Measurements from ENCODE around the gene ISOC2.

ISOC2 gene

GRCh38 chr19:55490478-55491432, 29.3 kb upstream of the ISOC2 start:
- no peak for DNase-seq (ENCODE audit: low spot score)

DNA sequence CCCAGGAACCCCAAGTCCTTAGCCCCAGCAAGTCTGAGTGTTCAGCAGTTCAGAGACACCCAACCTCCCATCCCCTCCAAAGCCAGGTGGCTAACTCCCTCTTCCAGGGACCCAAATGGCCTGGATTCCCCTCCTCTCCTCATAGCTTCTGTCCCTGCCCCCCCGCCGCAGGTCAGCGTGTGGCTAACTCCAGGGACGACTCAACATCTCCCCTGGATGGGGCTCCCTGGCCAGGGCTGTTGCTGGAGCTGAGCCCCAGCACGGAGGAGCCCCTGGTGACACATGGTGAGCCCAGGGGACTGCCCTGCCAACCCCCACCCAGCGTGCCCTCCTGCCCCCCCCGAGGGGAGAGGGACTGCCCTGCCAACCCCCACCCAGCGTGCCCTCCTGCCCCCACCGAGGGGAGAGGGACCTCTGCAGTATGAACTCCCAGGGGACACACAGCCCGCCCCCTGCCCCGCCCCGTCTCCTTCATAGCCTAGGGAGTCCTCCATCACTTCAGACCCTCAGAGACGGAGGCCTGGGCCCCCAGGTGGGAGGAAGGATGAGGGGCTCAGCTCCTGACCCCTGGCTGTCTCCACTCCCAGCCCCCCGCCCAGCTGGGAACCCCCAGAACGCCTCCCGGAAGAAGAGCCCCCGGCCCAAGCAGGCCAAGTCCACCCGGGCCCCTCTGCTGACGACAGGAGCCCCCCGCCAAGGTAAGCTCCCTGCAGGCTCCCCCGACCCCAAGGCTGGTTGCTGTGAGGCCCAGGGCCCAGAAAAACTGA, 28.5 kb upstream of the ISOC2 start:
- no peak for DNase-seq (ENCODE audit: low spot score)

DNA sequence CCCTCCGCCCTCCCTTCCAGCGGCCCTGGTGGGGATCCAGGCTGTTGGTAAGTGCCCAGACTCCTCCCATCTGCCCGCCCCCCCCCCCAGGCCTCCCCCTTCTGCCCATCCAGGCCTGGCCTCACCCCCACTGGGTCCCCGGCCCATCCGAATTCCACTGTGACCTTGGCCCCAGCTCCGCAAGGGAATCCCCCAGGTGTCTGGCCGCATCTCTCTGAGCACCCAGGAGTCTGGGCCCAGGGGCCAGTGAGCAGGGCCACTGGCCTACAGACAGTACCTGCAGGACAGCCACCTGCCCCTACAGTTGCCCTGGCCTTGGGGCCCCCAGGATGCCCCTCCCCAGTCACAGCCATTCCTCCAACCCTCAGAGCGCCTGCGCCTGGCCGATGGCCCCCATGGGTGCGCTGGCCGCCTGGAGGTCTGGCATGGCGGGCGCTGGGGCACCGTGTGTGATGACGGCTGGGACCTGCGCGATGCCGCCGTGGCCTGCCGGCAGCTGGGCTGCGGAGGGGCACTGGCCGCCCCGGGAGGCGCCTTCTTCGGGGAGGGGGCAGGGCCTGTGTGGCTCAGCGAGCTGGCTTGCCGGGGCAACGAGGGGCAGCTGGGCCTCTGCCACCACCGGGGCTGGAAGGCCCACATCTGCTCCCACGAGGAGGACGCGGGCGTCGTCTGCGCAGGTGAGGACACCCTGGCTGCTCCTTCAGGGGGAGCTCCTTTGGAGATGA, 27.7 kb upstream of the ISOC2 start:
- DNase-seq (ENCODE audit: low spot score), result no peak

DNA sequence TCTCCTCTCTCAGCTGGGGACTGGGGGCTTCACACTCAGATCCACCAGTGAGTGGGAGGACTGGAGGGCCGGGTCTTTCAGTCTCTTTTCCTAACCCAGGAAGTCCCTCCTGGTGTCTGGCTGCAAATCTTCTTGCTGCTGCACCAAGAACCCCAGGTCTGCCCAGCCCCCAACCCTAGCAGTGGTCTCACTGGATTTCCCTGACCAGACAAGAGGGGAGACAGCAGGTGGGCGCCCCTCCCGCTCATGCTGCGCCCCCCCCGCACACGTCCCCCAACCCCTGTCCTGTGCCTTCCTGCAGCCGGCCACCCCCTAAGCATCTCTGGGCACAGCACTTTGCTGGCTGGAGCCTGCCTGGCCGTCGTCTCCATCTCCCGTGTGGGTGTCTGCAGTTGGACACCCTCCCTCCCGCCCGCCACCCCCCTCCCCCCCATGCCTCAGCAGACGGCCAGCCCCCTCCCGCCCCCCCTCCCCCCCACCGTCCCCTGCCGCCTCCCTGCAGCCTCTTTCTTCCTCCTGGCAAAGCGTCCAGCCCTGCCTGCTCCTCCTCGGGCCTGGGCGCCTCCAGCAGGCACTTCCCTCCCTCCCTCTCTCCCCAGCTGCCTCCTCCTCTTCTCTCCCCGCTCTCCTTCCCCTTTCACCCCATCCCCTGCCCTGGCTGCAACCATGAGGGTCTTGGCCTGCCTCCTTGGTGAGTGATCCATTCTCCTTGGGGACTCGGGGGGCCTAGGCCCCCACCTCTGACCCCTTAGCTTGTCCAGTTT, 26.7 kb upstream of the ISOC2 start, which contains the start of gene SSC5D:
TSS of gene SSC5D (plus strand) at position 513 of the 764 bp plus-strand sequence. CDS start at position 667, 154 bp downstream.
- no peak for DNase-seq (ENCODE audit: low spot score)

GRCh38 chr19:55486971-55487923, 25.8 kb upstream of the ISOC2 start:
- DNase-seq (ENCODE audit: low spot score), result no peak

DNA sequence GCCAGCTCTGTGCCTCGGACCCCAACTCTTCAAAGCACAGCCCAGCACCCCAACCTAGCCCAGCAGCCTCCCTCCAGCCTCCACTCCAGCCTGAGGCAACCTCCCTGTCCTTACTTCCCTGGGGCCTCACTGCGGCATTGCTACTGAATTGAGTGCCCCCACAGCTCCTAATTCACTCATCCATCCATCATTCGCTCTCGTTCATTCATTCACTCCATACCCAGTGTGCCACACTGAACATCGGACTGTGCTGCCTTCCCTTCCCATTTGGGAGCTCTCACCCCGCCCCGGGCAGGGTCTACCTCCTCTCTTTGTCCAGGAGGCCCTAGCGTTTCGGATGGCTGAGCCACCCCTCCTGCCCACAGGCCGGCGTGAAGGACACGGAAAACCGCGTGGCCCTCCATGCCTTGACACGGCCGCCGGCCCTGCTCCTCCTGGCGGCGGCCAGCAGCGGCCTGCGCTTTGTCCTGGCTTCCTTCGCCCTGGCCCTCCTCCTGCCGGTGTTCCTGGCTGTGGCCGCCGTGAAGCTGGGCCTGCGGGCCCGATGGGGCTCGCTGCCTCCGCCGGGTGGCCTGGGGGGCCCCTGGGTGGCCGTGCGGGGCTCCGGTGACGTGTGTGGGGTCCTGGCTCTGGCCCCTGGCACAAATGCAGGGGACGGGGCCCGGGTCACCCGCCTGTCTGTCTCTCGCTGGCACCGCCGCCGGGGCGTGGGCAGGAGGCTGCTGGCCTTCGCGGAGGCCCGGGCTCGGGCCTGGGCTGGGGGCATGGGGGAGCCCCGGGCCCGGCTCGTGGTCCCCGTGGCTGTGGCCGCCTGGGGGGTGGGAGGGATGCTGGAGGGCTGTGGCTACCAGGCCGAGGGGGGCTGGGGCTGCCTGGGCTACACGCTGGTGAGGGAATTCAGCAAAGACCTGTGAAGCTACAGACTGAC, 24.9 kb upstream of the ISOC2 start:
- DNase-seq (ENCODE audit: low spot score), result no peak

- no peak for DNase-seq (ENCODE audit: low spot score)
Observed at GRCh38 chr19:55485439-55486011, 24.1 kb upstream of the ISOC2 start.

DNA sequence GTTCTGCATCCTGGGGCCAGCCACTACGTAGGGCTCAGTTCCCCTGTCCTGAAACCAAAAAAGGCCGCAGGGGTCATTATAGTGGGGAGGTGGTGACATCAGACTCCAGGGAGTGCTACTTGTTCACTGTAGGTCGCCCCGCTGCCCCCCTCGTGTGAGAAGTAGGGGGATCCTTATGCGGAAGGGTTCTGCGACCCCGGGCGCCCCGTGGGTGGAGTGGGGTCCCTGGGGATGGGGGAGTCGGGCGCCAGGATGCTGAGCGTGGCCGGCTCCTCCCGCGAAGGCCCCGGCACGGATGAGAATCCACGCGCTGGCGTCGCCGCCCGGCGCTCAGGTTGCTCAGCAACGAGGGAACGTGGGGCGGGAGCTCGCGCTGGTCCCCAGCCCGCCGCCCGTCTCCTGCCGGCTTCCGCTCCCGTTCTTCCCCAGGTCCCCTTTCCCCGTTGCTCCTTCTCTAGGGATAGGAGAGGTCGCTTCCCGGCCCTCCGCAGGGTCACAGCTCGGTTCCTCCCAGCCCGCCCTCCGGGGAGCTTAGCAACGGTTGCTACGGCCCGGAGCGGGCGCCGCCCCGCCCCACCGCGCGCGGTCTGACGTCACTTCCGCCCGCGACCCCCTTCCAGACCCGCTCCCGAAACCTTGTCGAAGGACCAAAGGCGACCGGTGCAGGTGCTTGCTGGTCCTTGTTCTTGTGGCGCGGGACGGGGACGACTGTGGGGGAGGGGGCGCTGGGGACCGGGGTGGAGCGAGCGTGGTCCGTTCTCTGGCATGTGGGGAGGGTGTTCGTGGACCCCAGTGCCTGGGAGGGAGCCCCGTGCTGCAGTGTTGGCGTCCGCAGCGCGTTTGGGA, 23.4 kb upstream of the ISOC2 start, which contains the start of gene NAT14:
TSS of gene NAT14 (plus strand) at position 596 of the 846 bp plus-strand sequence. CDS start 521 bp downstream, outside the sequence.
- peak; percentile 62 for DNase-seq (ENCODE audit: low spot score)

DNA sequence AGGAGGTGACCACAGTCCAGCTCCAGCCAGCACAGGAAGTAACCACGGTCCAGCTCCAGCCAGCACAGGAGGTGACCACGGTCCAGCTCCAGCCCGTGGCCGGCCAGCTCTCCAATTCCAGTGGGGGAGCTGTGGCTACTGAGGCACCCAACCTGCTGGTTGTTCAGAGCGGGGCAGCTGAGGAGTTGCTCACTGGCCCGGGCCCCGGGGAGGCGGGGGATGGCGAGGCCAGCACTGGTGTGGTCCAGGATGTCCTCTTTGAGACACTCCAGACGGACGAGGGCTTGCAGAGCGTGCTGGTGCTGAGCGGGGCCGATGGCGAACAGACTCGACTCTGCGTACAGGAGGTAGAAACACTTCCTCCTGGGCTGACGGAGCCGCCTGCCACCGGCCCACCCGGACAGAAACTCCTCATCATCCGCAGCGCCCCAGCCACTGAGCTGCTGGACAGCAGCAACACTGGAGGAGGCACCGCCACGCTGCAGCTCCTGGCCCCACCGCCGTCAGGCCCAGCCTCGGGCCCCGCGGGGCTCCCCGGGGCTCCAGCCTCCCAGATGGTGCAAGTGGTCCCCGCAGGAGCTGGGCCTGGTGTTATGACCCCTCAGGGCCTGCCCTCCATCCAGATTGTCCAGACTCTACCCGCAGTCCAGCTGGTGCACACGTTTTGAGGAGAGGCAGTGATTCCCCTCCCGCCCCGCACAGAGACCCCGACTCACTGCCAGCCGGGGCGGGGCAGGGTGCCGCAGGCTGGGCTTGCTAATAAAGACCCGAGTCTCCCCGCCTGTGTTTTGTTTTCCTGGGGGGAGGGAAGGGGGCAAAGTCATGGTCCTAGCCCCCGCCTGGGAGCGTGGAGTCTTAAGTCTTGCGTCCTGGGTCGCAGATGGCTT, 22.5 kb upstream of the ISOC2 start:
- no peak for DNase-seq (ENCODE audit: low spot score)

DNA sequence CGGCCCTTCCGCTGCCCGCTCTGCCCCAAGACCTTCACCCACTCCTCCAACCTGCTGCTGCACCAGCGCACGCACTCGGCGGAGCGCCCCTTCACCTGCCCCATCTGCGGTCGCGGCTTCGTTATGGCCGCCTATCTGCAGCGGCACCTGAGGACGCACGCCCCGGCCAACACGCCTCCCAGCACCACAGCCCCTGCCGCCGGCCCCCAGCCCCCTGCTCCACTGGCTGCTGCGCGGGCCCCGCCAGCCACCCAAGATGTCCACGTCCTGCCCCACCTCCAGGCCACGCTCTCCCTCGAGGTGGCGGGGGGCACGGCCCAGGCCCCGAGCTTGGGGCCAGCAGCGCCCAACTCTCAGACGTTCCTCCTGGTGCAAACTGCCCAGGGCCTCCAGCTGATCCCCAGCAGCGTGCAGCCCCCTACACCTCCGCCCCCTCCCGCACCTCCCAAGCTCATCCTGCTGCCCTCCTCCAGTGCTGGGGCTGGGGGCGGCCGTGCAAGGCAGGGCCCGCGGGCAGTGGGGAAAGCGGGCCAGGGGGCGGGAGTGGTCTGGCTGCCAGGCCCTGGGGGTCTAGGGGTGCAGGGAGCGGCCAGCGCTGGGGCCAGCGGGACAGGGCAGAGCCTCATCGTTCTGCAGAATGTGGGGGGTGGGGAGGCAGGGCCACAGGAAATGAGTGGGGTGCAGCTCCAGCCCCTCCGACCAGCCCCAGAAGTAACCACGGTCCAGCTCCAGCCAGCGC, 21.7 kb upstream of the ISOC2 start:
- DNase-seq (ENCODE audit: low spot score), result no peak

GRCh38 chr19:55482156-55482961, 20.9 kb upstream of the ISOC2 start:
- DNase-seq (ENCODE audit: low spot score), result no peak

GRCh38 chr19:55481794-55482155, 20.3 kb upstream of the ISOC2 start:
- DNase-seq (ENCODE audit: low spot score), result no peak

- DNase-seq (ENCODE audit: low spot score), result no peak
Observed at GRCh38 chr19:55481148-55481793, 19.8 kb upstream of the ISOC2 start.
